Breast epithelium (tissue), 4 donors: Measurements from ENCODE around the gene CSAD. TPM values are rescaled to one million over a fixed set of nuclear protein-coding genes. Genes with fewer than 3 reads are reported as not detected.

Experiments
- DNase-seq, 2 donors: peaks; one replicate each; pipeline ENCODE4 v3.0.0-alpha.2; 2019; ENCODE audit warnings: low spot score in 2 of 2
- H3K27ac ChIP-seq, 2 donors: fragments of 200-600 bp; sonication (generic) in 1 of 2; one replicate each; pipeline ENCODE4 v1.5.1; 2016 to 2019; ENCODE audit warnings: mild to moderate bottlenecking in 1 of 2
- H3K27me3 ChIP-seq, 2 donors: fragments of 200-600 bp; sonication (generic) in 1 of 2; one replicate each; pipeline versions ENCODE4 v1.5.1 to v1.6.0; 2017 to 2019; ENCODE audit warnings: control low read depth in 1 of 2, mild to moderate bottlenecking in 1 of 2
- H3K36me3 ChIP-seq: fragments of 200-600 bp; one replicate; pipeline ENCODE4 v1.5.1; 2019
- H3K4me1 ChIP-seq, 2 donors: fragments of 200-600 bp; sonication (generic); one replicate each; pipeline ENCODE4 v1.5.1; 2016 to 2019; ENCODE audit warnings: control low read depth in 1 of 2
- H3K4me3 ChIP-seq, 3 donors: fragments of 200-600 bp; sonication (generic); 1 replicate in 2 of 3; 2 replicates in 1 of 3; pipeline ENCODE4 v1.5.1; 2016 to 2019; ENCODE audit warnings: mild to moderate bottlenecking in 3 of 3, moderate library complexity in 2 of 3
- H3K9me3 ChIP-seq, 2 donors: fragments of 200-600 bp; sonication (generic) in 1 of 2; one replicate each; pipeline ENCODE4 v1.5.1; 2016 to 2019; ENCODE audit warnings: control low read depth in 1 of 2
- CTCF ChIP-seq, 3 donors: fragments of 450-650 bp; IDR thresholded peaks; one replicate each; pipeline ENCODE4 v1.5.1; 2016 to 2017; ENCODE audit warnings: antibody characterized with exemption in 3 of 3, mild to moderate bottlenecking in 3 of 3, moderate library complexity in 3 of 3
- POLR2A ChIP-seq: fragments of 450-650 bp; IDR thresholded peaks from one replicate; pipeline ENCODE4 v1.6.1; 2016; ENCODE audit warnings: antibody characterized with exemption, mild to moderate bottlenecking, moderate library complexity
- POLR2AphosphoS5 ChIP-seq, 3 donors: sonication (generic); formaldehyde crosslinking; IDR thresholded peaks; one replicate each; pipeline ENCODE4 v1.6.1; 2017; ENCODE audit warnings: antibody characterized with exemption in 3 of 3
- intact Hi-C: fragments of 100-400 bp; cut with DNase I; formaldehyde crosslinking; loops from one replicate; pipeline ENCODE4 v1.15.1; 2023; ENCODE audit warnings: low total_unique reads
- total RNA-seq, 3 donors: library from RNA; depleted of rRNA; stranded (reverse); fragments of >200 nt; gene quantifications; one replicate each; pipeline ENCODE4 v1.1.0, GENCODE V29; 2016

The CSAD gene
- total RNA-seq, 3 donors from 2014 or later = 60.2 to 74.1 (median 68.8) TPM

GRCh38 chr12:53227341-53227740 lies 46.6 kb upstream of the CSAD start:
- no peaks in the 10 kb centered on the region for H3K9me3 ChIP-seq
- DNase-seq = no peak
- H3K4me1 ChIP-seq = peaks cover 13 to 56% of the 10 kb centered on the region in 2 donors
- H3K4me3 ChIP-seq = no peak overlapping the region
- H3K27me3 ChIP-seq = no peaks in the 10 kb centered on the region
- no peak for TF ChIP-seq CTCF (IDR thresholded peaks at IDR 0.05)
- no peak for TF ChIP-seq POLR2A
- TF ChIP-seq POLR2AphosphoS5 (IDR thresholded peaks at IDR 0.05) = no peak
- peak overlapping the region; percentile 94 to 98 for H3K27ac ChIP-seq
- no peaks in the 10 kb centered on the region for H3K36me3 ChIP-seq
- intact Hi-C loops = no loop called here

- Histone ChIP-seq H3K27me3 (no peaks in the 10 kb centered on the region), H3K9me3 (no peaks in the 10 kb centered on the region), H3K4me3 (no peak overlapping the region), H3K27ac (peak overlapping the region; percentile 94 to 98), H3K36me3 (no peaks in the 10 kb centered on the region), H3K4me1 (peaks cover 14 to 61% of the 10 kb centered on the region in 2 donors)
- no peak for DNase-seq
- TF ChIP-seq POLR2AphosphoS5 (IDR thresholded peaks at IDR 0.05) = no peak
- no peak for TF ChIP-seq CTCF (IDR thresholded peaks at IDR 0.05)
- no peak for TF ChIP-seq POLR2A
- intact Hi-C loops = no loop called here
These were observed 46.1 kb upstream of the CSAD start for GRCh38 chr12:53226815-53227214.

- TF ChIP-seq CTCF (IDR thresholded peaks at IDR 0.05) = no peak
- no peak for TF ChIP-seq POLR2A
- TF ChIP-seq POLR2AphosphoS5 (IDR thresholded peaks at IDR 0.05) = no peak
- peak overlapping the region in 1 of 3 donors; percentile 5 for H3K4me3 ChIP-seq
- no peaks in the 10 kb centered on the region for H3K27me3 ChIP-seq
- intact Hi-C loops = no loop called here
- peaks cover 14 to 61% of the 10 kb centered on the region in 2 donors for H3K4me1 ChIP-seq
- H3K36me3 ChIP-seq = no peaks in the 10 kb centered on the region
- DNase-seq = no peak
- H3K27ac ChIP-seq = peak overlapping the region; percentile 91 to 99
- H3K9me3 ChIP-seq = no peaks in the 10 kb centered on the region
These were observed 45.1 kb upstream of the CSAD start for GRCh38 chr12:53225635-53226424.

GRCh38 chr12:53224897-53225634 lies 44.3 kb upstream of the CSAD start:
- DNase-seq = no peak
- H3K9me3 ChIP-seq = no peaks in the 10 kb centered on the region
- intact Hi-C loops = no loop called here
- H3K4me1 ChIP-seq = peaks cover 14 to 59% of the 10 kb centered on the region in 2 donors
- H3K4me3 ChIP-seq = no peak overlapping the region
- no peaks in the 10 kb centered on the region for H3K36me3 ChIP-seq
- TF ChIP-seq CTCF (IDR thresholded peaks at IDR 0.05) (no peak), POLR2AphosphoS5 (IDR thresholded peaks at IDR 0.05) (no peak), POLR2A (no peak)
- peak overlapping the region; percentile 91 to 99 for H3K27ac ChIP-seq
- no peaks in the 10 kb centered on the region for H3K27me3 ChIP-seq
